Activated CD8-positive, alpha-beta T cell treated with anti-CD3 and anti-CD28 coated beads, Interleukin-2, amount 10 ng/mL, durations not matched to agents 7 days and 5 days (primary cell): ENCODE measurements around the gene CELA3A. TPM values are rescaled to one million over a fixed set of nuclear protein-coding genes. Genes with fewer than 3 reads are reported as not detected.
"Not testable (repeated sequence)": the region's sequence is repeated elsewhere in the genome, so short reads cannot be mapped to it uniquely, and the experiment has no call there.

Experiments used
- ATAC-seq: fragments of 150-1000 bp; cut with Tn5 transposase; one replicate; pipeline ENCODE4 v1.10.0; 2021; ENCODE audit warnings: moderate library complexity
- CTCF ChIA-PET: fragments of 350-600 bp; sonication (Branson Sonifier 250); formaldehyde crosslinking; loops from one replicate; lab custom pipeline; 2021; ENCODE audit warnings: antibody characterized with exemption; lab: Charles Lee
- POLR2A ChIA-PET: fragments of 350-600 bp; sonication (Branson Sonifier 250); formaldehyde crosslinking; loops from one replicate; lab custom pipeline; 2021; ENCODE audit warnings: antibody characterized with exemption; lab: Charles Lee
- DNase-seq: peaks from one replicate; pipeline ENCODE4 v3.0.0-alpha.2; 2020
- H3K27ac Mint-ChIP-seq: one replicate; pipeline ENCODE4 v1.8.0; 2021; ENCODE audit warnings: mild to moderate bottlenecking, mixed read lengths
- H3K27me3 Mint-ChIP-seq: one replicate; pipeline ENCODE4 v1.8.0; 2021; ENCODE audit warnings: low read depth, mixed read lengths
- H3K36me3 Mint-ChIP-seq: one replicate; pipeline ENCODE4 v1.8.0; 2021; ENCODE audit warnings: low read depth, mixed read lengths
- H3K4me1 Mint-ChIP-seq: one replicate; pipeline ENCODE4 v1.8.0; 2021; ENCODE audit warnings: low read depth, mixed read lengths
- H3K4me3 Mint-ChIP-seq: one replicate; pipeline ENCODE4 v1.8.0; 2021; ENCODE audit warnings: mild to moderate bottlenecking, mixed read lengths
- H3K9me3 Mint-ChIP-seq: one replicate; pipeline ENCODE4 v1.8.0; 2022; ENCODE audit warnings: mixed read lengths; ENCODE audit not compliant: insufficient read depth
- total RNA-seq, 2 experiments: library from RNA; stranded (reverse); gene quantifications; one replicate each; pipeline ENCODE4 v1.2.3, GENCODE V29; 2021

Gene CELA3A
- total RNA-seq, 2 experiments from 2014 or later, result not detected

- H3K4me3 Mint-ChIP-seq, DNase-seq, H3K4me1 Mint-ChIP-seq, H3K27ac Mint-ChIP-seq, H3K27me3 Mint-ChIP-seq, CTCF ChIA-PET, H3K36me3 Mint-ChIP-seq, ATAC-seq, H3K9me3 Mint-ChIP-seq: not testable (repeated sequence)
- POLR2A ChIA-PET, result interaction anchor here (0.6 kb wide), 1 partner anchor 14 kb away, joined by 3 read pairs; no protein-coding TSS in a partner anchor
These were observed 32.4 kb upstream of the CELA3A start for GRCh38 chr1:21969066-21969465.

- H3K4me1 Mint-ChIP-seq, ATAC-seq, H3K27ac Mint-ChIP-seq, H3K4me3 Mint-ChIP-seq, H3K36me3 Mint-ChIP-seq, POLR2A ChIA-PET, CTCF ChIA-PET, DNase-seq, H3K9me3 Mint-ChIP-seq, H3K27me3 Mint-ChIP-seq: not testable (repeated sequence)
These were observed 30.9 kb upstream of the CELA3A start for GRCh38 chr1:21970523-21970922.

GRCh38 chr1:21972973-21973441 lies 28.4 kb upstream of the CELA3A start:
- ATAC-seq, H3K27me3 Mint-ChIP-seq, POLR2A ChIA-PET, H3K36me3 Mint-ChIP-seq, H3K4me3 Mint-ChIP-seq, H3K4me1 Mint-ChIP-seq, H3K27ac Mint-ChIP-seq, DNase-seq, H3K9me3 Mint-ChIP-seq: not testable (repeated sequence)
- CTCF ChIA-PET, result interaction anchor here (0.9 kb wide), 1 partner anchor 10 kb away, joined by 3 read pairs; no protein-coding TSS in a partner anchor

GRCh38 chr1:21973948-21974347 lies 27.5 kb upstream of the CELA3A start:
- CTCF ChIA-PET, result not testable (repeated sequence)

GRCh38 chr1:21974699-21975098 lies 26.8 kb upstream of the CELA3A start:
- H3K4me1 Mint-ChIP-seq, H3K27ac Mint-ChIP-seq, ATAC-seq, CTCF ChIA-PET, DNase-seq, H3K4me3 Mint-ChIP-seq, H3K9me3 Mint-ChIP-seq, H3K27me3 Mint-ChIP-seq, H3K36me3 Mint-ChIP-seq, POLR2A ChIA-PET: not testable (repeated sequence)

More at GRCh38 chr1:21973948-21974347, 27.5 kb upstream of the CELA3A start:
- H3K27me3 Mint-ChIP-seq, POLR2A ChIA-PET, H3K36me3 Mint-ChIP-seq, H3K4me1 Mint-ChIP-seq, H3K27ac Mint-ChIP-seq, H3K9me3 Mint-ChIP-seq, H3K4me3 Mint-ChIP-seq, DNase-seq, ATAC-seq: not testable (repeated sequence)

- H3K27me3 Mint-ChIP-seq, H3K4me3 Mint-ChIP-seq, ATAC-seq, H3K9me3 Mint-ChIP-seq, H3K27ac Mint-ChIP-seq, POLR2A ChIA-PET, H3K4me1 Mint-ChIP-seq, H3K36me3 Mint-ChIP-seq, DNase-seq, CTCF ChIA-PET: not testable (repeated sequence)
These were observed 26.2 kb upstream of the CELA3A start for GRCh38 chr1:21975296-21975695.

- H3K9me3 Mint-ChIP-seq, CTCF ChIA-PET, H3K4me1 Mint-ChIP-seq, H3K27ac Mint-ChIP-seq, H3K4me3 Mint-ChIP-seq, DNase-seq, H3K27me3 Mint-ChIP-seq, H3K36me3 Mint-ChIP-seq, POLR2A ChIA-PET, ATAC-seq: not testable (repeated sequence)
These were observed 24.7 kb upstream of the CELA3A start, which contains the start of gene CELA3B for GRCh38 chr1:21976703-21977239. CELA3B (plus strand) TSS chr1:21977022; CDS start chr1:21977040, 18 bp downstream.

GRCh38 chr1:21978209-21978608 lies 23.2 kb upstream of the CELA3A start:
- H3K36me3 Mint-ChIP-seq, ATAC-seq, H3K4me1 Mint-ChIP-seq, H3K27me3 Mint-ChIP-seq, DNase-seq, CTCF ChIA-PET, H3K4me3 Mint-ChIP-seq, H3K27ac Mint-ChIP-seq, H3K9me3 Mint-ChIP-seq, POLR2A ChIA-PET: not testable (repeated sequence)

- CTCF ChIA-PET, result interaction anchor here (1.1 kb wide), 1 partner anchor 44 kb away, joined by 3 read pairs; no protein-coding TSS in a partner anchor
- H3K4me3 Mint-ChIP-seq, H3K27me3 Mint-ChIP-seq, POLR2A ChIA-PET, H3K4me1 Mint-ChIP-seq, H3K27ac Mint-ChIP-seq, H3K9me3 Mint-ChIP-seq, H3K36me3 Mint-ChIP-seq: not testable (repeated sequence)
- ATAC-seq (peak; percentile 79), DNase-seq (peak; percentile 34)
These were observed 20.8 kb upstream of the CELA3A start for GRCh38 chr1:21980515-21981220.

- H3K36me3 Mint-ChIP-seq, ATAC-seq, H3K9me3 Mint-ChIP-seq, H3K27ac Mint-ChIP-seq, H3K4me3 Mint-ChIP-seq, H3K27me3 Mint-ChIP-seq, POLR2A ChIA-PET, DNase-seq, H3K4me1 Mint-ChIP-seq: not testable (repeated sequence)
- CTCF ChIA-PET, result interaction anchor here (1.1 kb wide), 1 partner anchor 44 kb away, joined by 3 read pairs; no protein-coding TSS in a partner anchor
These were observed 20.2 kb upstream of the CELA3A start for GRCh38 chr1:21981253-21981652.

GRCh38 chr1:21982122-21982521 lies 19.3 kb upstream of the CELA3A start:
- POLR2A ChIA-PET, H3K27me3 Mint-ChIP-seq, ATAC-seq, DNase-seq, H3K9me3 Mint-ChIP-seq, H3K4me1 Mint-ChIP-seq, H3K27ac Mint-ChIP-seq, H3K4me3 Mint-ChIP-seq, H3K36me3 Mint-ChIP-seq: not testable (repeated sequence)
- CTCF ChIA-PET, result interaction anchor here (1.1 kb wide), 1 partner anchor 42 kb away, joined by 3 read pairs; no protein-coding TSS in a partner anchor

- not testable (repeated sequence) for ATAC-seq
These were observed 17.9 kb upstream of the CELA3A start for GRCh38 chr1:21983539-21983938.

More at GRCh38 chr1:21983539-21983938, 17.9 kb upstream of the CELA3A start:
- H3K36me3 Mint-ChIP-seq, H3K27ac Mint-ChIP-seq, H3K4me3 Mint-ChIP-seq, CTCF ChIA-PET, DNase-seq, H3K9me3 Mint-ChIP-seq, H3K27me3 Mint-ChIP-seq, H3K4me1 Mint-ChIP-seq: not testable (repeated sequence)
- POLR2A ChIA-PET, result interaction anchor here (0.6 kb wide), 1 partner anchor 15 kb away, joined by 3 read pairs; no protein-coding TSS in a partner anchor
